Measurements from ENCODE around the gene SERPINA1. TPM values are rescaled to one million over a fixed set of nuclear protein-coding genes. Genes with fewer than 3 reads are reported as not detected.

SERPINA1 gene
- total RNA-seq, 1 donor from 2014 or later, result 1,017 TPM

DNA sequence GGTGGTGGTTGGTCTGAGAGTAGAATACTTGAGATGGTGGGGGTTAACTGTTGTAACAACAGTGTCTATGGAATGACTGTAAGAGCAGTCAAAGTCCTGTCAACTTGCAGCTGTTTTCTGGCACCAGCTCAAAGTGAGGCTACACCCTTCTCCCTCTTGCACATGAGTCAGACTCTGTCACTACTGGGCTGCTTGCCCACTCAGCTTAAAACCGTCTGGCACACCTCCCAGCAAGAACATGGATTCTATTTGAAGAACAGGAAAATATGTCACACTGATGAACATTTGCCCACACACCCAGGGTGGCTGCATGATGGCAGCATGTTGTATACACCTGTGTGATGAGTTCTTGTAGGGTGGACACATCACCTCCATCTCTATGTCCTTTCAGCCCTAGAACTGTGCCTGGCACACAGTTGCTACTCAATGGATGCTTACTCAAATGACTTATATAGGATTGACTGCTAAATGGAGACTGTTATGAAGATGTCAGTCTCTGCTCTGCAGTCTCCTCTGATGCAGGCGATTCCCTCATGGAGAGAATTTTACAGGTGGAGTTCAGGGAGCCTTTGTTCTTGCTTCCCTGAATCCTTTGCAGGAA is 46.0 kb downstream of the SERPINA1 start:
- ATAC-seq, result peak; percentile 77
- DNase-seq, result peak; percentile 78
- H3K9me3 ChIP-seq, result no peaks in the 10 kb centered on the region
- TF ChIP-seq, protein P1, sequence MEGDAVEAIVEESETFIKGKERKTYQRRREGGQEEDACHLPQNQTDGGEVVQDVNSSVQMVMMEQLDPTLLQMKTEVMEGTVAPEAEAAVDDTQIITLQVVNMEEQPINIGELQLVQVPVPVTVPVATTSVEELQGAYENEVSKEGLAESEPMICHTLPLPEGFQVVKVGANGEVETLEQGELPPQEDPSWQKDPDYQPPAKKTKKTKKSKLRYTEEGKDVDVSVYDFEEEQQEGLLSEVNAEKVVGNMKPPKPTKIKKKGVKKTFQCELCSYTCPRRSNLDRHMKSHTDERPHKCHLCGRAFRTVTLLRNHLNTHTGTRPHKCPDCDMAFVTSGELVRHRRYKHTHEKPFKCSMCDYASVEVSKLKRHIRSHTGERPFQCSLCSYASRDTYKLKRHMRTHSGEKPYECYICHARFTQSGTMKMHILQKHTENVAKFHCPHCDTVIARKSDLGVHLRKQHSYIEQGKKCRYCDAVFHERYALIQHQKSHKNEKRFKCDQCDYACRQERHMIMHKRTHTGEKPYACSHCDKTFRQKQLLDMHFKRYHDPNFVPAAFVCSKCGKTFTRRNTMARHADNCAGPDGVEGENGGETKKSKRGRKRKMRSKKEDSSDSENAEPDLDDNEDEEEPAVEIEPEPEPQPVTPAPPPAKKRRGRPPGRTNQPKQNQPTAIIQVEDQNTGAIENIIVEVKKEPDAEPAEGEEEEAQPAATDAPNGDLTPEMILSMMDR (IDR thresholded peaks at IDR 0.05), result no peak
- H3K27ac ChIP-seq, result no peak overlapping the region
- H3K36me3 ChIP-seq, result no peaks in the 10 kb centered on the region
- no peak overlapping the region for H3K4me3 ChIP-seq
- no peaks in the 10 kb centered on the region for H3K27me3 ChIP-seq
- intact Hi-C loops (cut with DNase I), result no loop called here
- H3K4me1 ChIP-seq, result peaks cover 12% of the 10 kb centered on the region

DNA sequence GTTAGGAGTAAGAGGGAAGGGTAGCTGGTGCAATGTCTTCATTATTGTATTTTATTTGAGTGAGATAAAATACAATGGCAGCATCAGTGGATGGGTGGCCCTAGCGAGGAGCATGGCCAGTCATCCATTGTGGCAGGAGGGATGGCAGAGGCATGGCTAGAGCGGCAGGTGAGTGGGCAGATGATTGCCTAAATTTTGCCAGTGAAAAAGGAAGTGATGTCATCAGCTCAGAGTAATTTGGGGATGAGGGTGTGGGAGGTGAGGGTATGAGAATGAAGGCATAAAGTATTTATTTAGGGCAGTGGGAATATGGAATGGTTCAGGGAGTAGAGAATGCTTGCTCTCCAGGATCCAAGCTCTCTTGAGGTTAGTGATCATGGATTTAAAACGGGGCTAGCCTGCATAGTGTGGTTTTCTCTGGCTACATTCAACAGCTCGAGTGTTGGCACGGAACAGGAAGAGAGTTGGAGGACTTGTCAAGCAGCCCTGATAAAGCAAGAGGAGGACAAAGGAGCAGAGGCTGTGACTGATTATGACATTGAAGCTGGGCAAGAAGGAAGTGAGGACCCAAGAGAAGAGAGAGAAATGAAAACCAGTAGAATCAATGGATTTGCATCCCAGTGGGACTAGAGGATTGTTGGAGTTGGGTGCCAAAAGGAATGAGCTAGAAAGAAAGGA is 46.6 kb downstream of the SERPINA1 start:
- TF ChIP-seq, protein P1 (IDR thresholded peaks at IDR 0.05), result no peak
- DNase-seq (no peak), ATAC-seq (peak; percentile 65)
- H3K27me3 ChIP-seq, result no peaks in the 10 kb centered on the region
- H3K4me1 ChIP-seq, result peaks cover 12% of the 10 kb centered on the region
- no peaks in the 10 kb centered on the region for H3K36me3 ChIP-seq
- no peaks in the 10 kb centered on the region for H3K9me3 ChIP-seq
- H3K27ac ChIP-seq, result no peak overlapping the region
- H3K4me3 ChIP-seq, result no peak overlapping the region
- intact Hi-C loops (cut with DNase I), result no loop called here

- H3K27me3 ChIP-seq, result no peaks in the 10 kb centered on the region
- H3K4me3 ChIP-seq, result no peak overlapping the region
- no peaks in the 10 kb centered on the region for H3K36me3 ChIP-seq
- peaks cover 12% of the 10 kb centered on the region for H3K4me1 ChIP-seq
- no peaks in the 10 kb centered on the region for H3K9me3 ChIP-seq
- no peak for ATAC-seq
- TF ChIP-seq, protein P1 (IDR thresholded peaks at IDR 0.05), result no peak
- intact Hi-C loops (cut with DNase I), result no loop called here
- no peak for DNase-seq
- H3K27ac ChIP-seq, result no peak overlapping the region
Measured at GRCh38 chr14:94340533-94340932, 47.9 kb downstream of the SERPINA1 start.

- DNase-seq (no peak), ATAC-seq (no peak)
- intact Hi-C loops (cut with DNase I), result no loop called here
- Histone ChIP-seq H3K27ac (no peak overlapping the region), H3K27me3 (no peaks in the 10 kb centered on the region), H3K4me1 (peaks cover 12% of the 10 kb centered on the region), H3K36me3 (no peaks in the 10 kb centered on the region), H3K4me3 (no peak overlapping the region), H3K9me3 (no peaks in the 10 kb centered on the region)
- TF ChIP-seq, protein P1 (IDR thresholded peaks at IDR 0.05), result no peak
Measured at GRCh38 chr14:94338023-94338422, 50.4 kb downstream of the SERPINA1 start.

DNA sequence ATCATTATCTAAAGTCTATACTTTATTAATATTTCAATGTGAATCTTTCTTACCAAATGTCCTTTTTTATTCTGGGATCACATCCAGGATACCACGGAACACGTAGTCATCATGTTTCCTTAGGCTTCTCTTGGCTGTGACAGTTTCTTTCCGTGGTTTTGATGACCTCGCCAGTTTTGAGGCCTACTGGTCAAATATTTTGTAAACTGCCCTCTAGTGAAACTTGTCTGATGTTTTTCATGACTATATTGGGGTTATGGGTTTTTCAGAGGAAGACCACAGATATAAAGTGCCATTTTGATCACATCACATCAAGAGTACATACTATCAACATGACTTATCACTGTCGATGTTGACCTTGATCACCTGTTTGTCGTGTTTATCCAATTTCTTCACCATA is 51.1 kb downstream of the SERPINA1 start:
- Histone ChIP-seq H3K27me3 (no peaks in the 10 kb centered on the region), H3K36me3 (no peaks in the 10 kb centered on the region), H3K4me3 (no peak overlapping the region), H3K9me3 (no peaks in the 10 kb centered on the region), H3K4me1 (peaks cover 7% of the 10 kb centered on the region), H3K27ac (no peak overlapping the region)
- intact Hi-C loops (cut with DNase I), result no loop called here
- TF ChIP-seq, protein P1 (IDR thresholded peaks at IDR 0.05), result no peak
- ATAC-seq (no peak), DNase-seq (no peak)

All from upper lobe of right lung (tissue), 1 donor.